GM18499 (cell line): ENCODE measurements around the gene NAXD.
A peak's percentile ranks its signal among the peaks of the same experiment; 100 is the strongest.
"Not testable (repeated sequence)": the region's sequence is repeated elsewhere in the genome, so short reads cannot be mapped to it uniquely, and the experiment has no call there.

Source experiments
- ATAC-seq: cut with Tn5 transposase; IDR thresholded peaks from one replicate; pipeline ENCODE4 v1.9.1; 2021; ENCODE audit warnings: moderate number of reproducible peaks; ENCODE audit not compliant: insufficient read depth, unreplicated experiment

The NAXD gene

DNA sequence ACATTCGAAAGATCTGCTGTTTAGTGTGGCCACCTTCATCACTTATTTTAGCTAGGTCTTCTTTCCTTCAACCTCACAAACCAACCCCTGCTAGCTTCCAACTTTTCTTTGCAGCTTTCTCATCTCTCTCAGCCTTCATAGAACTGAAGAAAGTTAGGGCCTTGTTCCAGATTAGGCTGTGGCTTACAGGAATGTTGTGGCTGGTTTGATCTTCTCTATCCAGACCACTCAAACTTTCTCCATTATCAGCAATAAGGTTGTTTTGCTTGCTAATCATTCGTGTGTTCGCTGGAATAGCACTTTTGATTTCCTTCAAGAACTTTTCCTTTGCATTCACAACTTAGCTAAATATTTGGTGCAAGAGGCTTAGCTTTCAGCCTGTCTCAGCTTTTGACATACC, 45.9 kb downstream of the NAXD start:
- ATAC-seq, result no peak

DNA sequence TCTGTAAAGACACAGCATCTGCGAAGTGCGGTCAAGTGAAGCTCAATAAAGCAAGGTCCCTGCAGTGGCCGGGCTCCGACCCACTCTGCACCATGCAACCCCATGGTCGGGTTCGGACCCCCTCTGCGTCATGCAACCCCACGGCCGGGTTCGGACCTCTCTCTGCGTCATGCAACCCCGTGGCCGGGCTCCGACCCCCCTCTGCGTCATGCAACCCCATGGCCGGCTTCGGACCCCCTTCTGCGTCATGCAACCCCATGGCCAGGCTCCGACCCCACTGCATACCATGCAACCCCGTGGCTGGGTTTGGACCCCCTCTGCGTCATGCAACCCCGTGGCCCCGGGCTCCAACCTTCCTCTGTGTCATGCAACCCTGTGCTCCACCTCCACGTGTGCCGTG, 46.7 kb downstream of the NAXD start:
- no peak for ATAC-seq

DNA sequence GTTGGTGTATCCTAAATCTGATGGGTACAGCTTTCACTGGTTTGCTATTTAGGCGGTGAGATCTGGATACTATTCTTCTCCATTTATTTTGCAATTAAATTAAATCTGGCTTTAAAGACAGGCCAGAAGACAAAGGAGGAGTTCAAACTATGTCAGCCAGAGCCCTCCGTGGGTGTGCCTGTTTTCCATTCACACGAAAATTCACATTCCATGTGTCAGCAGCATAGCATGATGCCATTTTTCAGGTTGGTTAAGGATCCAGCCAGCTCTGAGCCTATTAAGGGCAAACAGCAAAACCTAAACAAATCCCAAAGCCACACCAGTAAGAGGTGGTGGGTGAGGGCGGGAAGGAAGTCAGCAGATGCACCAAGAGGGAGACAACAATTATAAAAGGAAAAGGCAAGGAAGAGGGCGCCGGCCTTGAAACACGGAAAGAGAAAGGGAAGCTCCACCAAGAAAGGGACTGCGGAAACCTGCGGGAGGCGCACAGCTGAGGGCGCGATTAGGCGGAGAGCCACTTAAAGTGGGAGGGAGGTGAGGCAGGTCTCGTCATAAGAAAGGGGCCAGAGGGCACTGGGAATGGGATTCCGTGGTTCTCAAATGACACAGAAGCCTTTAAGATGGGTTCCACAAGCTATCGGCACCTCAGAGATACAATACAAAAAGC, 47.6 kb downstream of the NAXD start:
- no peak for ATAC-seq

DNA sequence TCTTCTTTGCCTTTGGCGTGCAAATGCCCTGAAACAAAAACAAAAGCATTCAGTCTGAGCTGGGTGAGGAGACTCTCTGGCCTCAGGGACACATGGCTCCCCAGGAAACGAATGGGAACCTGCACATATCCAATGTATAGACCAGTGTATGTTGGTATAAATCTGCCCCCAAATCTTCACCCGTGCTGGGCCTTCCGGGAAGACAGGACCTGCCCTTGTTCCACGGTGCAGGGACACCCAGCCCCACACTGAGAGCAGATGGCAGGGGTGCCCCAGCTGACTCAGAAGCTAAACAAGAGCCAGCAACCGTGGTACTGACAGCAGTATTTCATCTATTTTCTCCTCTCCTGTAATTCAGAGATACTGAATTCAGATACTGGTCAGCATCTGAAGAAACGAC, 48.1 kb downstream of the NAXD start:
- ATAC-seq, result no peak

DNA sequence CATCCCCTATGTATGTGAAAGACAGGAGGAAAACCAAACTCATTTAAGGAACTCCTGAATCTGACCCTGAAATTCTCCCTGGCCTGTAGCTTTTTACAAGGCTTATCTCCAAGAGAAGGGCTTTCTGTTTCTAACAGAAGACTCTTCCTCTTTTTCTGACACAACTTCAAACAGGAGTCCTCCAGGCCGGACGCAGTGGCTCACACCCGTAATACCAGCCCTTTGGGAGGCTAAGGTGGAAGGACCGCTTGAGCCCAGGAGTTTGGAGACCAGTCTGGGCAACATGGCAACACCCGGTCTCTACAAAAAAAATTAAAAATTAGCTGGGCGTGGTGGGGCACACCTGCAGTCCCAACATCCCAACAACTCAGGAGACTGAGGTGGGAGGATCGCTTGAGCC, 48.7 kb downstream of the NAXD start:
- no peak for ATAC-seq

DNA sequence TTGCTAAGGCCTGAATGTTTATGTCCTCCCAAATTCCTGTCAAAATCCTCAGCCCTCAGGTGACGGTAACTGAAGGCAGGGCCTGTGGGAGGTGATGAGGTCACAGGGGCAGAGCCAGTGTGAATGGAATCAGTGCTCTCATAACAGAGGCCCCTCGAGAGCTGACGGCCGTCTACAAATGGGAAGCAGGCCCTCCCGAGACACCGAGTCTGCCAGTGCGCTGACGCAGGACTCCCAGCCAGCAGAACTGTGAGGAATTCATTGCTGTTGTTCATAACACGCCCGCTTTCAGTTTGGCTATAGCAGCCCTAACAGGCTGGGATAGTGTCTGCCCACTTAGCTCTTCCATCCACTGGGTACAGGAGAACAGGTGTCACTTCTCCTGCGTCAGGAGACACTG, 49.3 kb downstream of the NAXD start:
- no peak for ATAC-seq

DNA sequence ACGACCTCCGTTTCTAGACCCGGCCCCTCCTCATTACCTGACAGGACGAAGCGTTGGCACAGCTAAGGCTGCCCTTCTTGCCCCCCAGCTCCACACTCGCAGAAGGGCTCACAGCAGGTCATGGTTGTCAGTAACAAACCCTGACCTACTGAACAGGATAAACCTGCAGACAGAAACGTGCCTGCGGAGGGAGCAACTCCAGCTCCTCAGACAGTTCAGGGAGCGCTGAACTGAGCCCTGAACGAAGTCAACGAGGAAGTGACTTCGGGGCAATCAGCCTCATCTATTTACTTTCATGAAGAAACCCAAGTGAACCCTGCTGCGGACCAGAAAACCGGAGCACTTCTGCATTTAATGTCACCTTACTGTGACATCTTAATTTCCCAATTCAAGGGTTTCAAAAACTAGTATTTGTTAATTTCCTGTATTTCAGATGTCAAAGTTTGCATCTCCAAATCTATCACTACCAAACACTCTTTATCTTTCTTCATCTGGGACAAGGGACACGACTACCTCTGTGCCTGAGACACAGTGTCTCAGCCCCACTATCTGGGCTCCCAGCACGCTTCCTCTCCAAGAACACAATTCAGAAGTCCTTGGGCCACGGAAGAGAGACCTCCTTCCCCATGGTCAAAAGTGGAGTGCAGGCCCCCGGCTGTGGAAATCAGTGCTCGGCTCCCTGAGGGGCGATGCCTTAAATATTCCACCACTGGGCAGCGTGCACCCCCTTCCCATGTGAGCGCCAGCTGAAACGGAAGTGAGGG, 50.3 kb downstream of the NAXD start:
- ATAC-seq, result no peak

DNA sequence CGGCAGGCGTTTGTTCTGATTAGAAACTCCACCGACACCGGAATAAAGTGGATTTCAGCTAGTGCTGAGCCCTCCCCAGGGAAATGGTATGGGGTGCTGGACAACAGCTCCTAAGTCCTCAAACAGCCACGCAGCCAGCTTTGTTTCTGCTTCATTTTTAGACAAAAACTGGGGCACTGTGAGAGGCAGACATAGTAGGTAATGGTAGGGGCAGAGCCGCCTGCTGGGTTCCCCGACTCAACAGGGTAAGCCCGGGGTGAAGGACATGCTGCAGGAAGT, 50.8 kb downstream of the NAXD start:
- ATAC-seq, result no peak

DNA sequence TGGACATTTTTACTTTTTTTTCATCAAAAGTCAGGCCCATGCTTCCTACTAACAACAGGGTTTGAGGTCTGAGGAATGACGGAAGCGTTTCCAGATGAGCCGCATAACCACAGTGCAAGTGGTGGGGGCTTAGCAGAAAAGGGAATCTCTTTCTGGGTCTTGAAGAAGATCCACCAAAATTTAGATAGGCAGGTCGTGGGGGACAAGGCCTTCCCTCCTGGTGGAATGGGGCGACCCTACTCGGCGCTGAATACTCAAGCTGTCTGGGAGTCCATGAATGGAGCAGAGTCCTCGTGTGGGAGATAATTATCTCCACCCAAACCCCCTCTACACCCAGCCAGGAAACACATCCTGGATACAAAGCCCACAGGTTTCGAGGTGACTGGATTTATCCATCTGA, 53.7 kb downstream of the NAXD start:
- no peak for ATAC-seq

DNA sequence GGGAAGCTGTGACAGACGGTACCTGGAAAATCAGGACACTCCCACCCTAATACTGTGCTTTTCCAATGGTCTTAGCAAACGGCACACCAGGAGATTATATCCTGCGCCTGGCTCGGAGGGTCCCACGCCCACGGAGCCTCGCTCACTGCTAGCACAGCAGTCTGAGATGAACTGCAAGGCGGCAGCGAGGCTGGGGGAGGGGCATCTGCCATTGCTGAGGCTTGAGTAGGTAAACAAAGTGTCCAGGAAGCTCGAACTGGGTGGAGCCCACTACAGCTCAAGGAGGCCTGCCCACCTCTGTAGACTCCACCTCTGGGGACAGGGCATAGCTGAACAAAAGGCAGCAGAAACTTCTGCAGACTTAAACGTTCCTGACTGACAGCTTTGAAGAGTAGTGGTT, 54.5 kb downstream of the NAXD start:
- not testable (repeated sequence) for ATAC-seq

DNA sequence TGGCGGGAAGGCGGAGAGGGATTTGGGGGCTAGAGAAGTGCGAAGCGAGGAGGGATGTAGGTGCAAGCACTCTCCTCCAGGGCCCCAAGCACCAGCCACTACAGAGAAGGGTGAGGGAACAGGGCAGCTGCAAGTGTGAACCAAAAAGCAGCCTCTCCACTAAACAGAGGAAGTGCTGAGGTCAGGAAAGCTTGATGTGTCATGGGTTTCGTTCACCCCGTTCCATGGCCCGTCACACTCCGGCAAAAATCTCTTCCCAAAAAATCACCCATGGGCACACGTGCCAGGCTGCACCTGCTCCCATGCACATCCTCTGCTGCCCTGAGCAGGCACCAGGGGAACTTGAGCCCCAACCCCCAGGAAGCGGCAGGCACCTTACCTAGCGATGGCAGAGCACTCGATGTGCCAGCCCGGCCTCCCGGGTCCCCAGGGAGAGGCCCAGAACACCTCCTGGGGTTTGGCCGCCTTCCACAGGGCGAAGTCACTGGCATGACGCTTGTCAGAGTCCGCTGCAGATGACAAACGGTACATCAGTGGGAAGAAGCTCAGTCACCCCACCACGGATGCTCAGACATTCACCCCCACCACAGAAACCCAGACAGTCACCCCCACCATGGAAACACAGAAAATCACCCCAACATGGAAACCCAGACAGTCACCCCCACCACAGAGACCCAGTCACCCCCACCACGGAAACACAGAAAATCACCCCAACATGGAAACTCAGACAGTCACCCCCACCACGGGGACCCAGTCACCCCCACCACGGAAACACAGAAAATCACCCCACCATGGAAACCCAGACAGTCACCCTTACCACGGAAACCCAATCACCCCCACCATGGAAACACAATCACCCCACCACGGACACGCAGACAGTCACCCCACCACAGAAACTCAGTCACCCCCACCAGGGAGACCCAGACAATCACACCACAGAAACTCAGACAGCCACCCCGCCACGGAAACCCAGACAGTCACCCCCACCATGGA, 61.5 kb downstream of the NAXD start:
- ATAC-seq, result peak; percentile 63

DNA sequence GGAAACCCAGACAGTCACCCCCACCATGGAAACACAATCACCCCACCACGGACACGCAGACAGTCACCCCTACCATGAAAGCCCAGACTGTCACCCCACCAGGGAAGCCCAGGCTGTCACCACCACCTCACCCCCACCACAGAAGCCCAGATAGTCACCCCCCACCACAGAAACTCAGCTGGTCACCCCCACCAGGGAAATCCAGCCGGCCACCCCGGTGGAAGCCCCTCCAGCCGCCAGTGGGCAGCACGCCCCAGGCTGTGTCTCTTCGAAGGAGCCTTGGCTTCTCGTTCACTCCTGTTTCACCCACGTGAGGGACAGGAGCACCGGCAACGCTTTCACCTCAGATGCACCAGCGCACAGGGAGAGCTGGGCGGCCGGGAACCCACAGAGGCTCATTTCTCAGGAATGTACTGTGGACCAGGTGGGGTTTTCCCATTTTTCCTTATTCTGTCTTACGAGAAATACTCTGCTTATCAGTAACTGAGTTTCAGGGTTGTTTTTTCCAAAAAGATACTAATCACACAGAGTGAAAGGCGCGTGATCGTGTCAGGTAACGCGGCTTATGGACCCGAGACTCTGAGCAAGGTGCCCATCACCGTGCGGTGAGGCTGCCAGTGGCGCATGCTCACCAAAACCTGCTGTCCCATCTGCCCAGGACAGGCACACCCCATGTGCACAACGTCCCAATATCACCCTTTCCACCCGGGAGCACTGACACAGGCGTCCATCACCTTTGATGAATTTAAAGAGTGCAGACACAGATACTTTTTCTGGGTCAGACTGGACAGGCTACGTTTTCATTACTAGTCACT, 62.6 kb downstream of the NAXD start:
- no peak for ATAC-seq

DNA sequence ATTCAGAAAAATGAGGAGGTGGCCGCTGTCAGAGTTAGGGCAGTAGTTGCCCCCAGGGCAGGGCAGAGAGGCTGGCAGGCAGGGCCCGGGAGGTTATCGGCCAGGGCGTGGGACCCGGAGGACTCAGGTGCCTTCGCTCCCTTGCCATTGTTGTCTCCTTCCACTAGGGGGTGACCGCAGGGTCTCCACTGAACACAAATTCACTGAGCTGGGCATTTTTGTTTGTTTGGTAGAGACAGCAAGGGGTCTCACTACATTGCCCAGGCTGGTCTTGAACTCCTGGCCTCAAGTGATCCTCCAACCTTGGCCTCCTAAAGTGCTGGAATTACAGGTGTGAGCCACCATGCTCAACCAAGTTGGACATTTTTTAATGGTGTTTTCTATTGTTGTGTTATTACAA, 65.5 kb downstream of the NAXD start:
- no peak for ATAC-seq

DNA sequence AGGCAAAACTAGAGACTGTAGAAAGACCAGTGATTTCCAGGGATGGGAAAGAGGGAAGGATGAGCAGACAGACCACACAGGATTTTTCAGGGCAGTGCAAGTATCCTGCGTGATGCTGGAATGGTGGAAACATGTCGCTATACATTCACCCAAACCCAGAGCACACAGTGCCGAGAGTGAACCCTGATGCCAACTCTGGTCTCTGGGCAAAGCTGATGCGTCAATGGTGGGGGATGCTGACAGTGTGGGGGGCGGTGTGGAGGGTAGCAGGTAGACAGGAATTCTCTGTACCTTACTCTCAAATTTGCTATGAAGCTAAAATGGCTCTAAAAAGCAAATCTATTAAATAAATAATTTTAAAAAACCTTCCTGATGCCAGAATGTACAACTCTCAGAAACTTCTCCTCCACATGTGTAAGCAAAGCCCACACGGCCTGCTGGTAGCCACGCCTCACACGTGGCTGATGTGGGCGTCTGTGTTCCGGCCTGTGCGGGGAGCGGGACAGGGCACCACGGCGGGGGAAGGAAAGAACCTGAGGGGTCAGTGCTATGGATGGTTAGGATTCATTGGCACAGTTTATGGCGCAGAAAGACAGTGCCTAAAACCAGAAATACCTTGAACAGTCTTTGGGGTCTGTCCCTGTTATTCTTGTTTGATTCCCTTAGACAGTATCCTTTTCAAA, 66.7 kb downstream of the NAXD start:
- ATAC-seq, result no peak

DNA sequence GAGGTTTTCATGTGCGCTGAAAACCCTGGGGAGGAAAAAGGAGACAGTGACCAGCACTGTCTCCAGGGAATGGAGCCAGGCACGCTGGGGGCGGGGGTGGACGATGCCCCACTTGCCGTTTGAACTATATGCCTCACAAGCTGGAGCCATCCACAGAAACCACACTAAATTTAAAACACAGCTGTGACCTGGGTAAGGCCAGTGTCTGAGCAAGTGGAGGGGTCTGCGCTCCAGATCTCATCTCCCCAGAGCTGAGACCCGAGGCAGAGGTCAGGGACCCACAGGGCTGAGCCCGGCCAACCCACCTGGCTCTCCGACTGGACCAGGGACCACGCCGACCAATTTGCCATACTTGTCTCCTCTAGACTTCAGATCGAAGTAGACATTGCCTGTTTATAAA, 67.4 kb downstream of the NAXD start:
- no peak for ATAC-seq

DNA sequence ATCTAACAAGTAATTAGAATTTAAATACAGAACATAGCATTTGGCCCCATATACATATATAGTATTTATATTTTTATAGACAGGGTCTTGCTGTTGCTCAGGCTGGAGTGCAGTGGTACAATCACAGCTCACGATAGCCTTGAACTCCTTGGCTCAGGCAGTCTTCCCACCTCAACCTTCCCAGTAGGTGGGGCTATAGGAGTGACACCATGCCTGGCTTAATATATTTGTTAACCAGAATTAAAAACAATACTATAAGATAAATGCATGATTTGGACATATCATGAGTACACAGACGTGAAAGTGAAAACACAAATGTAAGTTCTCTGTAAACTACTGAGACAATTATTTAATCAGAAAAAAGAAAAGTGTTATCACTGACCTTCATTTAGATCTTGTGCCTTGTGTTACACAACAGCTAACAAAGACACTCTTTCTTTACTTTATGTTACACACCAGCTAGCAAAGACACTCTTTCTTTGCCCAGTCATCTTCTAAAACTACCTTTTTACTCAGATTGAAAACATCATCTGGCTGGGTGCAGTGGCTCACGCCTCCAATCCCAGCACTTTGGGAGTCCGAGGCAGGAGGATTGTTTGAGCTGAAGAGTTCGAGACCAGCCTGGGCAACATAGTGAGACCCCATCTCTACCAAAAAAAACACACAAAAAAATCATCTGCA, 68.0 kb downstream of the NAXD start:
- no peak for ATAC-seq

DNA sequence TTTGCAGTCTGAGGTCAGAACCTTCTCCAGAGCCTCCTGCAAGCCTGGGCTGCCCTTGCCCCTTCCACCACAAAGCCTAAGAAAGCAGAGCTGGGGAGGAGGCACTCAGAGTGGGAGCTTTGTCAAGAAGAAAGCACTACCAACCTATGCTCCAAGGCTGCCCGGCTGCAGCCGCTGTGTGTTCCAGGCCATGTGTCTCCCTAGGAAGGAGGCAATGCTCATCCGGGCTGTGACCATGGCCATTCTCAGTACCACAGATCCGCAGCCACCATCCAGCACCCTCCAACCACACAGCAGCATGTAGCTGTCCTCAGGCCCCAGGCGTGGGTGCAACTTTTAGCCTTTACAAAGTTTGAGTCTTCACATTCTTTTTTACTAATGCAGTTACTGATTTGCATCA, 68.6 kb downstream of the NAXD start:
- no peak for ATAC-seq

DNA sequence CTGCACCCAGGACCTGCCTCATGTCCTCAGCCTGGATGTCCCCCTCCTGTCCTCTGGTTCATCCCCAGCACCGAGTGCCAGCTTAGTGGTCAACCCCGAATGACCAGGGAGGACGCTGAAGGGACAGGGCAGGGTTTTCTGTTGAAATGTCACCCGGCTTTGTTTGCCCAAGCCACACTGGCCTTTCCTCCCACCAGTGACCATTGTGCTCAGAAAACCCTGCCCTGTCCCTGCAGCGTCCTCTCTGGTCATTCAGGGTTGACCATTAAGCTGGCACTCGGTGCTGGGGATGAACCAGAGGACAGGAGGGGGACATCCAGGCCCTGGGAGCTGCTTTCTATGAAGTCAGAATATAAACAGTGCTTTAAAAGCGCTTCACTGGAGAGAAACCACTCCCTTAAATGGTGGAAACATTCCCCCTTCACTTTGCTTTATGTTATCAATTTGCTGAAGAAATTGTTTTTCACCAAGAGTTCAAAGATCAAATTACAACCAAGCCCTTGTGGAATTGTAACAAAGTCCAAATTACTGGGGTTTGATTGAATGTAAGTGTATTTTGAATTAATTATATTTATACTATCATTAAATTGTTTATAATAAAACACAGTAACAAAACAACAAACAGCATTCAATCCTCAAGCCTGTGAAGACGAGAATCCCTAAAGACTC, 69.2 kb downstream of the NAXD start:
- no peak for ATAC-seq
